ENCODE measurements around the gene FAM83C. TPM values are rescaled to one million over a fixed set of nuclear protein-coding genes. Genes with fewer than 3 reads are reported as not detected.

Gene FAM83C
- total RNA-seq, 2 experiments from 2014 or later, result not detected

- ChIA-PET CTCF (interaction anchor here (1.6 kb wide), 1 partner anchor 19 kb away, joined by 12 read pairs; no protein-coding TSS in a partner anchor), POLR2A (interaction anchor here (0.9 to 1.9 kb wide), 6 partner anchors 13 to 669 kb away, joined by 3 to 7 read pairs (median 5); partner anchors contain the start of genes CEP250, RBM39 and SCAND1)
- Mint-ChIP-seq H3K4me3 (peak overlapping the region; percentile 97), H3K36me3 (ENCODE audit: low read depth) (peaks cover 25% of the 10 kb centered on the region), H3K9me3 (no peaks in the 10 kb centered on the region), H3K27me3 (no peaks in the 10 kb centered on the region), H3K27ac (peak overlapping the region; percentile 84), H3K4me1 (ENCODE audit: low read depth) (peaks cover 22% of the 10 kb centered on the region)
- Histone ChIP-seq H3K27me3 (ENCODE audit: control insufficient read depth in 1 of 2, insufficient read depth in 2 of 2, low read length in 2 of 2) (no peaks in the 10 kb centered on the region), H3K4me1 (ENCODE audit: insufficient read depth, low read length) (peaks cover 22% of the 10 kb centered on the region), H3K36me3 (ENCODE audit: insufficient read depth, low read length) (peaks cover 14% of the 10 kb centered on the region), H3K27ac (ENCODE audit: low read depth in 1 of 2, low read length in 2 of 2) (peak overlapping the region; percentile 61 to 71), H3K4me3 (ENCODE audit: low read length) (peak overlapping the region; percentile 88), H3K9me3 (ENCODE audit: control insufficient read depth in 1 of 2, insufficient read depth in 1 of 2, low read length in 2 of 2) (no peaks in the 10 kb centered on the region)
- no peak for ATAC-seq (ENCODE audit: poor library complexity)
- no peak for DNase-seq
- intact Hi-C loops (cut with DNase I, micrococcal nuclease), result loop anchor here in 1 of 2 experiments (5.0 kb wide), 1 partner anchor 667 kb away; the partner anchor contains the start of gene SCAND1
- TF ChIP-seq, protein P1, sequence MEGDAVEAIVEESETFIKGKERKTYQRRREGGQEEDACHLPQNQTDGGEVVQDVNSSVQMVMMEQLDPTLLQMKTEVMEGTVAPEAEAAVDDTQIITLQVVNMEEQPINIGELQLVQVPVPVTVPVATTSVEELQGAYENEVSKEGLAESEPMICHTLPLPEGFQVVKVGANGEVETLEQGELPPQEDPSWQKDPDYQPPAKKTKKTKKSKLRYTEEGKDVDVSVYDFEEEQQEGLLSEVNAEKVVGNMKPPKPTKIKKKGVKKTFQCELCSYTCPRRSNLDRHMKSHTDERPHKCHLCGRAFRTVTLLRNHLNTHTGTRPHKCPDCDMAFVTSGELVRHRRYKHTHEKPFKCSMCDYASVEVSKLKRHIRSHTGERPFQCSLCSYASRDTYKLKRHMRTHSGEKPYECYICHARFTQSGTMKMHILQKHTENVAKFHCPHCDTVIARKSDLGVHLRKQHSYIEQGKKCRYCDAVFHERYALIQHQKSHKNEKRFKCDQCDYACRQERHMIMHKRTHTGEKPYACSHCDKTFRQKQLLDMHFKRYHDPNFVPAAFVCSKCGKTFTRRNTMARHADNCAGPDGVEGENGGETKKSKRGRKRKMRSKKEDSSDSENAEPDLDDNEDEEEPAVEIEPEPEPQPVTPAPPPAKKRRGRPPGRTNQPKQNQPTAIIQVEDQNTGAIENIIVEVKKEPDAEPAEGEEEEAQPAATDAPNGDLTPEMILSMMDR (IDR thresholded peaks at IDR 0.05), result no peak
These were observed 7.0 kb downstream of the FAM83C start for GRCh38 chr20:35284992-35285805.

GRCh38 chr20:35284267-35284991, 7.8 kb downstream of the FAM83C start, which contains the start of gene EIF6:
Gene EIF6 (minus strand): TSS chr20:35284772. CDS start chr20:35284487, 285 bp downstream.
- Histone ChIP-seq H3K36me3 (ENCODE audit: insufficient read depth, low read length) (peaks cover 21% of the 10 kb centered on the region), H3K4me1 (ENCODE audit: insufficient read depth, low read length) (peaks cover 22% of the 10 kb centered on the region), H3K27ac (ENCODE audit: low read depth in 1 of 2, low read length in 2 of 2) (peak within 1 kb of the TSS; percentile 61 to 71), H3K4me3 (ENCODE audit: low read length) (peak within 1 kb of the TSS; percentile 88), H3K27me3 (ENCODE audit: control insufficient read depth in 1 of 2, insufficient read depth in 2 of 2, low read length in 2 of 2) (no peaks in the 10 kb centered on the region), H3K9me3 (ENCODE audit: control insufficient read depth in 1 of 2, insufficient read depth in 1 of 2, low read length in 2 of 2) (no peaks in the 10 kb centered on the region)
- Mint-ChIP-seq H3K36me3 (ENCODE audit: low read depth) (peaks cover 33% of the 10 kb centered on the region), H3K27me3 (no peaks in the 10 kb centered on the region), H3K9me3 (no peaks in the 10 kb centered on the region), H3K4me1 (ENCODE audit: low read depth) (peaks cover 22% of the 10 kb centered on the region), H3K27ac (peak within 1 kb of the TSS; percentile 84), H3K4me3 (peak within 1 kb of the TSS; percentile 97)
- DNase-seq (peak; percentile 32 to 83 (median 64)), ATAC-seq (ENCODE audit: poor library complexity) (peak; percentile 69)
- intact Hi-C loops (cut with DNase I, micrococcal nuclease), result loop anchor here in 1 of 2 experiments (5.0 kb wide), 1 partner anchor 668 kb away; the partner anchor contains the start of gene SCAND1
- TF ChIP-seq, protein P1 (IDR thresholded peaks at IDR 0.05), result no peak
- CTCF ChIA-PET, result interaction anchor here (0.5 to 1.6 kb wide), 3 partner anchors 19 to 115 kb away, joined by 3 to 12 read pairs (median 4); no protein-coding TSS in a partner anchor
- POLR2A ChIA-PET, result interaction anchor here (0.9 to 1.9 kb wide), 6 partner anchors 14 to 670 kb away, joined by 3 to 7 read pairs (median 5); partner anchors contain the start of genes CEP250, RBM39 and SCAND1
